ENCODE data around the gene ZNF219. TPM values are rescaled to one million over a fixed set of nuclear protein-coding genes. Genes with fewer than 3 reads are reported as not detected.

The ZNF219 gene
- total RNA-seq, 1 experiment from 2014 or later = 84.5 TPM

- Histone ChIP-seq H3K23ac (ENCODE audit: insufficient read length, low read depth, low read length) (no peak overlapping the region), H3K4me2 (ENCODE audit: insufficient read depth, insufficient read length, low read length) (no peak overlapping the region), H2BK5ac (ENCODE audit: insufficient read length, low read length) (no peak overlapping the region), H4K5ac (ENCODE audit: insufficient read length, low read depth, low read length) (no peak overlapping the region), H3K79me1 (ENCODE audit: insufficient read depth, low read depth, low read length, poor library complexity, severe bottlenecking) (no peaks in the 10 kb centered on the region), H3K4me1 (ENCODE audit: insufficient read depth, low read length) (no peaks in the 10 kb centered on the region; the same call in 1 of the 2 replicates), H3K27ac (ENCODE audit: insufficient read length, low read depth, low read length) (no peak overlapping the region), H3K27me3 (ENCODE audit: insufficient read depth, low read length) (no peaks in the 10 kb centered on the region), H3K23me2 (ENCODE audit: insufficient read length, low read depth, low read length, poor library complexity, severe bottlenecking) (no peaks in the 10 kb centered on the region), H3T11ph (ENCODE audit: low read length) (no peak overlapping the region), H3K4ac (ENCODE audit: low read depth, low read length) (no peak overlapping the region), H3K79me2 (ENCODE audit: insufficient read depth, low read length) (no peaks in the 10 kb centered on the region), H4K20me1 (ENCODE audit: control insufficient read depth, insufficient read depth, insufficient read length) (no peaks in the 10 kb centered on the region), H2AFZ (ENCODE audit: low read length) (no peak overlapping the region), H4K8ac (replicated peaks; ENCODE audit: insufficient read length, low read depth, low read length) (no peak overlapping the region), H2AK5ac (ENCODE audit: insufficient read length, low read length) (no peak overlapping the region), H3K9ac (ENCODE audit: extremely low read depth, insufficient read length, low read length) (no peak overlapping the region), H4K91ac (ENCODE audit: insufficient read length, low read depth, low read length) (no peak overlapping the region), H3K56ac (ENCODE audit: insufficient read length, low read depth, low read length) (no peak overlapping the region), H2BK20ac (ENCODE audit: low read depth, low read length, poor library complexity, severe bottlenecking) (no peak overlapping the region), H3K18ac (ENCODE audit: insufficient read length, low read depth, low read length) (no peak overlapping the region), H2BK12ac (ENCODE audit: insufficient read length, low read depth, low read length) (no peak overlapping the region), H2BK120ac (ENCODE audit: low read depth, low read length, poor library complexity, severe bottlenecking) (no peak overlapping the region), H3K9me3 (ENCODE audit: control insufficient read depth, low read depth, low read length) (no peaks in the 10 kb centered on the region), H2BK15ac (ENCODE audit: low read depth, low read length) (no peak overlapping the region), H3K14ac (ENCODE audit: insufficient read depth, low read length) (no peak overlapping the region)
- Mint-ChIP-seq H3K27me3 (ENCODE audit: low read depth) (no peaks in the 10 kb centered on the region), H3K4me3 (no peak overlapping the region), H3K36me3 (ENCODE audit: insufficient read depth in 1 of 3, low read depth in 3 of 3) (no peaks in the 10 kb centered on the region), H3K4me1 (peaks cover 11 to 14% of the 10 kb centered on the region in 2 experiments), H3K9me3 (no peaks in the 10 kb centered on the region), H3K27ac (no peak overlapping the region)
- no CpG with 5 or more reads among the region's 5 CpGs for WGBS (ENCODE audit: extremely low coverage, insufficient read length, low lambda C conversion rate)
- no peak for TF ChIP-seq CTCF (conservative IDR thresholded peaks at IDR 0.05)
- no peak for DNase-seq
These were observed 42.9 kb downstream of the ZNF219 start for GRCh38 chr14:21055432-21056117.

Measured in H9 (cell line).